Amygdala (tissue), 56 donors: Measurements from ENCODE around the gene RMDN2.

ENCODE experiments used
- DNase-seq, 56 donors: peaks; one replicate each; lab custom pipeline; 2025; lab: John Stamatoyannopoulos, UW

RMDN2 gene

GRCh38 chr2:38037325-38037724 lies 112.2 kb downstream of the RMDN2 start:
- DNase-seq = no peak

- DNase-seq = peak in 15 of 56 donors; percentile 2 to 47 (median 10)
Measured at GRCh38 chr2:38037757-38038621, 112.9 kb downstream of the RMDN2 start.

- DNase-seq = no peak
Measured at GRCh38 chr2:38038682-38039081, 113.6 kb downstream of the RMDN2 start.

GRCh38 chr2:38039121-38039910 lies 114.2 kb downstream of the RMDN2 start:
- DNase-seq = no peak

GRCh38 chr2:38045811-38046210 lies 120.7 kb downstream of the RMDN2 start:
- DNase-seq = no peak

GRCh38 chr2:38056216-38056615 lies 131.1 kb downstream of the RMDN2 start:
- DNase-seq = no peak

GRCh38 chr2:38057651-38058410 lies 132.7 kb downstream of the RMDN2 start:
- DNase-seq = no peak

- no peak for DNase-seq
Measured at GRCh38 chr2:38060236-38061018, 135.3 kb downstream of the RMDN2 start.

GRCh38 chr2:38064801-38065501 lies 139.9 kb downstream of the RMDN2 start:
- no peak for DNase-seq

GRCh38 chr2:38065502-38066135 lies 140.5 kb downstream of the RMDN2 start:
- DNase-seq = no peak

GRCh38 chr2:38066421-38067115 lies 141.5 kb downstream of the RMDN2 start:
- DNase-seq = no peak
